Brain pericyte (primary cell): ENCODE data around the gene TPX2.
A peak's percentile ranks its signal among the peaks of the same experiment; 100 is the strongest.

Experiments
- DNase-seq: peaks from one replicate; pipeline ENCODE4 v3.0.0-alpha.2; 2012; ENCODE audit warnings: low read depth, low spot score

The TPX2 gene

GRCh38 chr20:31759836-31760518 is 20.9 kb downstream of the TPX2 start:
- no peak for DNase-seq

GRCh38 chr20:31760519-31761240 is 21.6 kb downstream of the TPX2 start:
- peak; percentile 57 for DNase-seq

- no peak for DNase-seq
Measured at GRCh38 chr20:31764641-31765305, 25.7 kb downstream of the TPX2 start.

- no peak for DNase-seq
Measured at GRCh38 chr20:31767805-31768204, 28.7 kb downstream of the TPX2 start.

- no peak for DNase-seq
Measured at GRCh38 chr20:31769681-31770080, 30.6 kb downstream of the TPX2 start.

GRCh38 chr20:31770243-31770642 is 31.2 kb downstream of the TPX2 start:
- no peak for DNase-seq

- no peak for DNase-seq
Measured at GRCh38 chr20:31774408-31774807, 35.3 kb downstream of the TPX2 start.

GRCh38 chr20:31780839-31781238 is 41.7 kb downstream of the TPX2 start:
- DNase-seq, result no peak

GRCh38 chr20:31781945-31782344 is 42.9 kb downstream of the TPX2 start:
- no peak for DNase-seq

- no peak for DNase-seq
Measured at GRCh38 chr20:31784354-31785044, 45.4 kb downstream of the TPX2 start.

- DNase-seq, result no peak
Measured at GRCh38 chr20:31785089-31785488, 46.0 kb downstream of the TPX2 start.

- no peak for DNase-seq
Measured at GRCh38 chr20:31788578-31788977, 49.5 kb downstream of the TPX2 start.

GRCh38 chr20:31790401-31790800 is 51.3 kb downstream of the TPX2 start:
- no peak for DNase-seq

- no peak for DNase-seq
Measured at GRCh38 chr20:31797364-31797763, 58.3 kb downstream of the TPX2 start.

GRCh38 chr20:31801508-31801907 is 62.4 kb downstream of the TPX2 start:
- no peak for DNase-seq

GRCh38 chr20:31803552-31804291 is 64.6 kb downstream of the TPX2 start:
- DNase-seq, result no peak

- DNase-seq, result no peak
Measured at GRCh38 chr20:31806564-31807355, 67.7 kb downstream of the TPX2 start.

GRCh38 chr20:31808481-31808880 is 69.4 kb downstream of the TPX2 start:
- no peak for DNase-seq

GRCh38 chr20:31809661-31810060 is 70.6 kb downstream of the TPX2 start:
- no peak for DNase-seq

- no peak for DNase-seq
Measured at GRCh38 chr20:31811198-31811597, 72.1 kb downstream of the TPX2 start.
